Esophagus squamous epithelium (tissue), 4 donors: ENCODE results near the gene RPH3AL.

ENCODE experiments used
- POLR2A ChIP-seq, 4 donors: fragments of 450-650 bp; IDR thresholded peaks; one replicate each; pipeline ENCODE4 v1.6.1; 2017; ENCODE audit warnings: antibody characterized with exemption in 4 of 4, mild to moderate bottlenecking in 4 of 4, moderate library complexity in 3 of 4
- TF ChIP-seq, protein P1 (sequence below), 6 experiments: fragments of 450-650 bp in 4 of 6; fragments of 200-600 bp in 2 of 6; sonication (generic) in 2 of 6; IDR thresholded peaks; one replicate each; pipeline ENCODE4 v1.5.1; 2016 to 2019; ENCODE audit warnings: antibody characterized with exemption in 6 of 6, mild to moderate bottlenecking in 4 of 6, moderate library complexity in 4 of 6

DNA sequence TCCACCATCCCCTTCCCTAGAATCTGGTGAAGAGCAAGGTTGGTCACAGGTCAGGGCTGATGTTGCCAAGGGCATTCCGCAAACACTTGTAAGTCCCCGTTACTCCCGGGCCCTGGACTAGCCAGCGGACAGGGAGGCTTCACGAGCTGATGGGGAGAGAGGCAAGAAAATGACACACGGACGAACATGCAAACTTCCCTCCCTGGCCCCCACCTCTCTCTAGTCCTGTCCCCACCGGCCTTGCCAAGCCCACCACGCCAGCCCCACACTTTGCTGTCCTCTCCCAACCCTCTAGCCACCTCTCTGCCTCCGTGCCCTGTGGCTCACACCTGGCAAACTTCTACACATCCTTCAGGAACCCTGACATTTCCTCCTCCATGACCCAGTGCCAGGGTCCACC lies 54.8 kb downstream of the RPH3AL start:
- no peak for TF ChIP-seq POLR2A (IDR thresholded peaks at IDR 0.05)
- TF ChIP-seq, protein P1, sequence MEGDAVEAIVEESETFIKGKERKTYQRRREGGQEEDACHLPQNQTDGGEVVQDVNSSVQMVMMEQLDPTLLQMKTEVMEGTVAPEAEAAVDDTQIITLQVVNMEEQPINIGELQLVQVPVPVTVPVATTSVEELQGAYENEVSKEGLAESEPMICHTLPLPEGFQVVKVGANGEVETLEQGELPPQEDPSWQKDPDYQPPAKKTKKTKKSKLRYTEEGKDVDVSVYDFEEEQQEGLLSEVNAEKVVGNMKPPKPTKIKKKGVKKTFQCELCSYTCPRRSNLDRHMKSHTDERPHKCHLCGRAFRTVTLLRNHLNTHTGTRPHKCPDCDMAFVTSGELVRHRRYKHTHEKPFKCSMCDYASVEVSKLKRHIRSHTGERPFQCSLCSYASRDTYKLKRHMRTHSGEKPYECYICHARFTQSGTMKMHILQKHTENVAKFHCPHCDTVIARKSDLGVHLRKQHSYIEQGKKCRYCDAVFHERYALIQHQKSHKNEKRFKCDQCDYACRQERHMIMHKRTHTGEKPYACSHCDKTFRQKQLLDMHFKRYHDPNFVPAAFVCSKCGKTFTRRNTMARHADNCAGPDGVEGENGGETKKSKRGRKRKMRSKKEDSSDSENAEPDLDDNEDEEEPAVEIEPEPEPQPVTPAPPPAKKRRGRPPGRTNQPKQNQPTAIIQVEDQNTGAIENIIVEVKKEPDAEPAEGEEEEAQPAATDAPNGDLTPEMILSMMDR (IDR thresholded peaks at IDR 0.05) = no peak
